SK-N-SH treated with all-trans-retinoic acid at 6 μM for 48 hours (cell line): Measurements from ENCODE around the gene MMS22L.

Experiments
- ATAC-seq: fragments of 200-7000 bp; cut with Tn5 transposase; 3 replicates; pipeline ENCODE4 v1.9.1; 2020; ENCODE audit warnings: mild to moderate bottlenecking, moderate library complexity
- ARNTL ChIP-seq: fragments of 450-650 bp; formaldehyde crosslinking; IDR thresholded peaks from 2 replicates; pipeline ENCODE4 v1.5.0; 2020; ENCODE audit warnings: low read depth, mild to moderate bottlenecking, moderate library complexity, borderline replicate concordance
- BACH2 ChIP-seq: fragments of 250-450 bp; sonication (Bioruptor Pico); IDR thresholded peaks from 2 replicates; pipeline ENCODE4 v1.9.0; 2021; ENCODE audit warnings: mild to moderate bottlenecking, borderline replicate concordance
- CSDC2 ChIP-seq: fragments of 250-450 bp; sonication (Bioruptor Pico); IDR thresholded peaks from 2 replicates; pipeline ENCODE4 v1.5.0; 2020; ENCODE audit warnings: mild to moderate bottlenecking, moderate library complexity
- ESRRG ChIP-seq: fragments of 250-450 bp; sonication (Bioruptor Pico); IDR thresholded peaks from 2 replicates; pipeline ENCODE4 v1.6.1; 2021; ENCODE audit warnings: mild to moderate bottlenecking
- GLIS3 ChIP-seq: fragments of 250-450 bp; sonication (Bioruptor Pico); IDR thresholded peaks from 2 replicates; pipeline ENCODE4 v1.5.0; 2020; ENCODE audit warnings: mild to moderate bottlenecking, moderate library complexity
- ISL1 ChIP-seq: fragments of 250-450 bp; sonication (Bioruptor Pico); IDR thresholded peaks from 2 replicates; pipeline ENCODE4 v2.1.2; 2022; ENCODE audit warnings: mild to moderate bottlenecking, moderate library complexity
- OSR1 ChIP-seq: fragments of 250-450 bp; sonication (Bioruptor Pico); IDR thresholded peaks from 2 replicates; pipeline ENCODE4 v1.8.0; 2022; ENCODE audit warnings: moderate library complexity, mild to moderate bottlenecking, inconsistent platforms
- PPARA ChIP-seq: fragments of 250-450 bp; sonication (Bioruptor Pico); IDR thresholded peaks from 2 replicates; pipeline ENCODE4 v1.5.0; 2020; ENCODE audit warnings: mild to moderate bottlenecking, borderline replicate concordance
- RARB ChIP-seq: fragments of 250-450 bp; sonication (Bioruptor Pico); IDR thresholded peaks from 2 replicates; pipeline ENCODE4 v1.8.0; 2021; ENCODE audit warnings: mild to moderate bottlenecking, moderate library complexity
- SNAI2 ChIP-seq: fragments of 250-450 bp; sonication (Bioruptor Pico); IDR thresholded peaks from 2 replicates; pipeline ENCODE4 v1.5.0; 2020; ENCODE audit warnings: mild to moderate bottlenecking, moderate library complexity
- TCF4 ChIP-seq: fragments of 250-450 bp; sonication (Bioruptor Pico); IDR thresholded peaks from 2 replicates; pipeline ENCODE4 v1.8.0; 2021; ENCODE audit warnings: mild to moderate bottlenecking, moderate library complexity, borderline replicate concordance
- TOX ChIP-seq: fragments of 250-450 bp; sonication (Bioruptor Pico); IDR thresholded peaks from 2 replicates; pipeline ENCODE4 v1.8.0; 2021; ENCODE audit warnings: mild to moderate bottlenecking, moderate library complexity, borderline replicate concordance
- ZC3H10 ChIP-seq: fragments of 250-450 bp; sonication (Bioruptor Pico); IDR thresholded peaks from 2 replicates; pipeline ENCODE4 v1.5.1; 2021; ENCODE audit warnings: mild to moderate bottlenecking, moderate library complexity
- ZFP30 ChIP-seq: fragments of 450-650 bp; formaldehyde crosslinking; IDR thresholded peaks from 2 replicates; pipeline ENCODE4 v1.5.0; 2022; ENCODE audit warnings: mild to moderate bottlenecking, moderate library complexity
- ZNF565 ChIP-seq: fragments of 450-650 bp; formaldehyde crosslinking; conservative IDR thresholded peaks from 2 replicates; pipeline ENCODE4 v1.5.0; 2020; ENCODE audit warnings: low read depth, mild to moderate bottlenecking, moderate library complexity
- ZNF70 ChIP-seq: fragments of 450-650 bp; formaldehyde crosslinking; IDR thresholded peaks from 2 replicates; pipeline ENCODE4 v1.5.0; 2020; ENCODE audit warnings: mild to moderate bottlenecking, moderate library complexity
- ZNF8 ChIP-seq: fragments of 450-650 bp; formaldehyde crosslinking; IDR thresholded peaks from 2 replicates; pipeline ENCODE4 v1.5.0; 2020; ENCODE audit warnings: mild to moderate bottlenecking, moderate library complexity
- TF ChIP-seq, protein P1 (sequence below): fragments of 250-450 bp; sonication (Bioruptor Pico); IDR thresholded peaks from 2 replicates; pipeline ENCODE4 v1.8.0; 2021; ENCODE audit warnings: low read depth, mild to moderate bottlenecking, moderate library complexity, borderline replicate concordance
- TF ChIP-seq, protein P2 (sequence below): fragments of 250-450 bp; sonication (Bioruptor Pico); IDR thresholded peaks from 2 replicates; pipeline ENCODE4 v1.5.0; 2020; ENCODE audit warnings: mild to moderate bottlenecking, moderate library complexity
- TF ChIP-seq, protein P3 (sequence below): fragments of 250-450 bp; sonication (Bioruptor Pico); IDR thresholded peaks from 2 replicates; pipeline ENCODE4 v1.5.1; 2021; ENCODE audit warnings: mild to moderate bottlenecking, moderate library complexity
- TF ChIP-seq, protein P4 (sequence below): fragments of 250-450 bp; sonication (Bioruptor Pico); IDR thresholded peaks from 2 replicates; pipeline ENCODE4 v1.8.0; 2020; ENCODE audit warnings: mild to moderate bottlenecking, moderate library complexity, borderline replicate concordance

The MMS22L gene

DNA sequence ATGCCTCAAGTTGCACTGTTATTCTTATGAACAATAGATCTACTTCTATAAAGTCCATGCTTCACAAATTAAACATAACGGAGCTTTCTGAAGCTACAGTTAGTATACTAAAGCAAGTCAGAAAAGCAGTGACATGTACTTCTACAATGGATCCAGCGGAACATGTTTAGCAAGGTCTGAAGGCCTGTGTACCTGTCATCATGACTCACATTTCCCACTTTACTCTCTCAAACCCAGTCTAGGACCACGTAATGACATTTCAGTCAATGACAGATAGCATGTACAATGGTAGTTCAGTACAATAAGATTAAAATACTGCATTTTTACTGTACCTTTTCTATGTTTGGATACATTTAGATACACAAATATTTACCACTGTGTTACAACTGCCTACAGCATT lies 132.1 kb downstream of the MMS22L start (continued):
- TF ChIP-seq ARNTL: no peak
- TF ChIP-seq ZC3H10 (CRISPR knock-in tag): no peak

DNA sequence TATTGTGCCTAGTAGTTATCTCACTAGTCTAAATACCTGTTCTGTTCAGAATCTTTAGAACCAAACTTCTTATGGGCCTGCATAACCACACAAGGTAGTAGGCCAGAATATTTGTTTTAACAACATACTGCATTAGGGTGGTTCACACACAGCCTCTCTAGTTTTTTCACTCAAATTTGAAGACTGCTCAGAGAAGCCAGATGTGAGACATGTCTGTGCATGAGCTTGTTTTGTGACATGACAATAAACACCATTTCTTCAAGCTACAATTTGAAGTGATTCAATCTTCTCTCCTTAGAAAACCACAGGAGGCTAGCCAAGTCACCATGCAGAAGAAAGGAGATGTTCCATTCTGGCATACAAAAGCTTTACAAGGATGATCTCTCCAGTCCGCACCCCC lies 135.6 kb downstream of the MMS22L start:
- TF ChIP-seq ZNF8 (CRISPR knock-in tag): no peak
- TF ChIP-seq ZFP30: no peak
- TF ChIP-seq BACH2 (CRISPR knock-in tag): no peak

DNA sequence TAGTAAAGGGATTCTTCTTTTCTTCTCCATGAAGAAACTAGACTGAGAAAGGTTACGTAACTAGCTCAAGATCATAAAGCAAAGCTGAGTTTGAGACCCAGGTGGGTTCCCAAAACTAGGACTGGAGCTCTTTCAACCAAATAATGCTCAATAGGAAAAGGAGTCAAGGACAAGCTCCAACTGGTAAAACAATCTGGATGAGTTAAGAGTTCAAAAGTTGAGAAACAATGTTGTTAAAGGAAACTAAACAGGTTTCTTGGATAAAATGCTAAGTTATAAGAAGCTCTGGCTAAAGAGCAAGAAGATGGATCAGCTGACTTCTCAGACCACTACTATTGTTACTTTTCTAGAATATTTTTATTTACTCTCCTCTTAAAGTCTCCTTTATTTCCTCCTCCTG lies 137.3 kb downstream of the MMS22L start:
- TF ChIP-seq ZNF8 (CRISPR knock-in tag): no peak
- no peak for TF ChIP-seq RARB (CRISPR knock-in tag)
- TF ChIP-seq ESRRG (CRISPR knock-in tag): no peak
- TF ChIP-seq PPARA (CRISPR knock-in tag): no peak
- TF ChIP-seq, protein P1, sequence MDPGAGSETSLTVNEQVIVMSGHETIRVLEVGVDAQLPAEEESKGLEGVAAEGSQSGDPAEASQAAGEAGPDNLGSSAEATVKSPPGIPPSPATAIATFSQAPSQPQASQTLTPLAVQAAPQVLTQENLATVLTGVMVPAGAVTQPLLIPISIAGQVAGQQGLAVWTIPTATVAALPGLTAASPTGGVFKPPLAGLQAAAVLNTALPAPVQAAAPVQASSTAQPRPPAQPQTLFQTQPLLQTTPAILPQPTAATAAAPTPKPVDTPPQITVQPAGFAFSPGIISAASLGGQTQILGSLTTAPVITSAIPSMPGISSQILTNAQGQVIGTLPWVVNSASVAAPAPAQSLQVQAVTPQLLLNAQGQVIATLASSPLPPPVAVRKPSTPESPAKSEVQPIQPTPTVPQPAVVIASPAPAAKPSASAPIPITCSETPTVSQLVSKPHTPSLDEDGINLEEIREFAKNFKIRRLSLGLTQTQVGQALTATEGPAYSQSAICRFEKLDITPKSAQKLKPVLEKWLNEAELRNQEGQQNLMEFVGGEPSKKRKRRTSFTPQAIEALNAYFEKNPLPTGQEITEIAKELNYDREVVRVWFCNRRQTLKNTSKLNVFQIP: no peak
- no peak for TF ChIP-seq ZC3H10 (CRISPR knock-in tag)
- no peak for TF ChIP-seq ZNF565 (CRISPR knock-in tag)
- TF ChIP-seq, protein P2, sequence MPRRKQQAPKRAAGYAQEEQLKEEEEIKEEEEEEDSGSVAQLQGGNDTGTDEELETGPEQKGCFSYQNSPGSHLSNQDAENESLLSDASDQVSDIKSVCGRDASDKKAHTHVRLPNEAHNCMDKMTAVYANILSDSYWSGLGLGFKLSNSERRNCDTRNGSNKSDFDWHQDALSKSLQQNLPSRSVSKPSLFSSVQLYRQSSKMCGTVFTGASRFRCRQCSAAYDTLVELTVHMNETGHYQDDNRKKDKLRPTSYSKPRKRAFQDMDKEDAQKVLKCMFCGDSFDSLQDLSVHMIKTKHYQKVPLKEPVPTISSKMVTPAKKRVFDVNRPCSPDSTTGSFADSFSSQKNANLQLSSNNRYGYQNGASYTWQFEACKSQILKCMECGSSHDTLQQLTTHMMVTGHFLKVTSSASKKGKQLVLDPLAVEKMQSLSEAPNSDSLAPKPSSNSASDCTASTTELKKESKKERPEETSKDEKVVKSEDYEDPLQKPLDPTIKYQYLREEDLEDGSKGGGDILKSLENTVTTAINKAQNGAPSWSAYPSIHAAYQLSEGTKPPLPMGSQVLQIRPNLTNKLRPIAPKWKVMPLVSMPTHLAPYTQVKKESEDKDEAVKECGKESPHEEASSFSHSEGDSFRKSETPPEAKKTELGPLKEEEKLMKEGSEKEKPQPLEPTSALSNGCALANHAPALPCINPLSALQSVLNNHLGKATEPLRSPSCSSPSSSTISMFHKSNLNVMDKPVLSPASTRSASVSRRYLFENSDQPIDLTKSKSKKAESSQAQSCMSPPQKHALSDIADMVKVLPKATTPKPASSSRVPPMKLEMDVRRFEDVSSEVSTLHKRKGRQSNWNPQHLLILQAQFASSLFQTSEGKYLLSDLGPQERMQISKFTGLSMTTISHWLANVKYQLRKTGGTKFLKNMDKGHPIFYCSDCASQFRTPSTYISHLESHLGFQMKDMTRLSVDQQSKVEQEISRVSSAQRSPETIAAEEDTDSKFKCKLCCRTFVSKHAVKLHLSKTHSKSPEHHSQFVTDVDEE (CRISPR knock-in tag): no peak
- no peak for TF ChIP-seq ZFP30
- no peak for TF ChIP-seq BACH2 (CRISPR knock-in tag)
- TF ChIP-seq OSR1: no peak
- TF ChIP-seq, protein P3, sequence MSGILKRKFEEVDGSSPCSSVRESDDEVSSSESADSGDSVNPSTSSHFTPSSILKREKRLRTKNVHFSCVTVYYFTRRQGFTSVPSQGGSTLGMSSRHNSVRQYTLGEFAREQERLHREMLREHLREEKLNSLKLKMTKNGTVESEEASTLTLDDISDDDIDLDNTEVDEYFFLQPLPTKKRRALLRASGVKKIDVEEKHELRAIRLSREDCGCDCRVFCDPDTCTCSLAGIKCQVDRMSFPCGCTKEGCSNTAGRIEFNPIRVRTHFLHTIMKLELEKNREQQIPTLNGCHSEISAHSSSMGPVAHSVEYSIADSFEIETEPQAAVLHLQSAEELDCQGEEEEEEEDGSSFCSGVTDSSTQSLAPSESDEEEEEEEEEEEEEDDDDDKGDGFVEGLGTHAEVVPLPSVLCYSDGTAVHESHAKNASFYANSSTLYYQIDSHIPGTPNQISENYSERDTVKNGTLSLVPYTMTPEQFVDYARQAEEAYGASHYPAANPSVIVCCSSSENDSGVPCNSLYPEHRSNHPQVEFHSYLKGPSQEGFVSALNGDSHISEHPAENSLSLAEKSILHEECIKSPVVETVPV (CRISPR knock-in tag): no peak
- TF ChIP-seq, all 23 proteins: peak for 0
- ATAC-seq: no peak

More for the DNA sequence above, 135.6 kb downstream of the MMS22L start:
- ATAC-seq: no peak

DNA sequence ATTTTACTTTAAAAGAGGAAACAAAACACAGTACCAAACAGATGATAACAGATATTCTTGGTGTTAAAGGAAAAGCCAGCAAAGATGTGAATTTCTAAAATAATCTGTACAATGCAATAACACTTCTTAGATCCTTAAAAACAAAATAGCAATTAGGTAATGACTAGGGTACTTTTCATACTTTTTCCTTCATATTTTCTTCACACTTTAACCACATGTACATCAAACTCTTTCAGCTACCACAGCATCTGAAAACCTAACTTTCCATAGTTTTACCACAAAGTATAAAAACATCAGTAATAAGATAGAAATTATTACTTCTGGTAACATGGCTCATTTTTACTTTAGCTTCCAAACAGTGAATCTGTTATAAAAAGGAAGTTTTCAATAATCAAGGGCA lies 141.3 kb downstream of the MMS22L start:
- TF ChIP-seq RARB (CRISPR knock-in tag) (no peak), SNAI2 (CRISPR knock-in tag) (no peak), OSR1 (no peak), ZFP30 (no peak), ZNF70 (CRISPR knock-in tag) (no peak), TOX (CRISPR knock-in tag) (no peak), TCF4 (CRISPR knock-in tag) (no peak), ZNF565 (CRISPR knock-in tag) (no peak), ZNF8 (CRISPR knock-in tag) (no peak), ISL1 (CRISPR knock-in tag) (no peak), CSDC2 (no peak), GLIS3 (no peak), ESRRG (CRISPR knock-in tag) (no peak), ARNTL (no peak)
- TF ChIP-seq, protein P2 (CRISPR knock-in tag): no peak
- TF ChIP-seq, protein P4, sequence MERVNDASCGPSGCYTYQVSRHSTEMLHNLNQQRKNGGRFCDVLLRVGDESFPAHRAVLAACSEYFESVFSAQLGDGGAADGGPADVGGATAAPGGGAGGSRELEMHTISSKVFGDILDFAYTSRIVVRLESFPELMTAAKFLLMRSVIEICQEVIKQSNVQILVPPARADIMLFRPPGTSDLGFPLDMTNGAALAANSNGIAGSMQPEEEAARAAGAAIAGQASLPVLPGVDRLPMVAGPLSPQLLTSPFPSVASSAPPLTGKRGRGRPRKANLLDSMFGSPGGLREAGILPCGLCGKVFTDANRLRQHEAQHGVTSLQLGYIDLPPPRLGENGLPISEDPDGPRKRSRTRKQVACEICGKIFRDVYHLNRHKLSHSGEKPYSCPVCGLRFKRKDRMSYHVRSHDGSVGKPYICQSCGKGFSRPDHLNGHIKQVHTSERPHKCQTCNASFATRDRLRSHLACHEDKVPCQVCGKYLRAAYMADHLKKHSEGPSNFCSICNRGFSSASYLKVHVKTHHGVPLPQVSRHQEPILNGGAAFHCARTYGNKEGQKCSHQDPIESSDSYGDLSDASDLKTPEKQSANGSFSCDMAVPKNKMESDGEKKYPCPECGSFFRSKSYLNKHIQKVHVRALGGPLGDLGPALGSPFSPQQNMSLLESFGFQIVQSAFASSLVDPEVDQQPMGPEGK (CRISPR knock-in tag): no peak
- TF ChIP-seq, protein P3 (CRISPR knock-in tag): no peak
- no peak for ATAC-seq
